ENCODE results near the gene RPP38. TPM values are rescaled to one million over a fixed set of nuclear protein-coding genes. Genes with fewer than 3 reads are reported as not detected.

The RPP38 gene
- total RNA-seq, 1 donor from 2014 or later, result 11.6 TPM

DNA sequence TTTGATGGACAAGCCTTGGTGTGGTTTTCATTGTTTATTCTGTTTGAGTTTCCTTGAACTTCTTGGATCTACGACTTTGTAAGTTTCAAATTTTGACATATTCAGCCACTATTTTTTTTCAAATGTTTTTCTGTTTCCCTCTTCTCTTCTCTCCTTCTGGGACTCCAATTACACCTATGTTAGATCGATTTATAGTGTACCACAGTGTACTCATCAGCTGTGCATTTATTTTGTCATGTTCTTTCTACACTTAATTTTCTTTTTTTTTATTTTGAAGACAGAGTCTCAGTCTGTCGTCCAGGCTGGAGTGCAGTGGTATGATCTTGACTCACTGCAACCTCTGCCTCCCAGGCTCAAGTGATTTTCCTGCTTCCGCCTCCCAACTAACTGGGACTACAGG lies 37.2 kb upstream of the RPP38 start:
- Mint-ChIP-seq H3K9me3 (ENCODE audit: unreplicated experiment) (peaks cover 3% of the 10 kb centered on the region), H3K27ac (ENCODE audit: unreplicated experiment) (no peak overlapping the region), H3K36me3 (ENCODE audit: unreplicated experiment) (peaks cover 6% of the 10 kb centered on the region), H3K27me3 (ENCODE audit: unreplicated experiment) (peaks cover 2% of the 10 kb centered on the region), H3K4me1 (ENCODE audit: low read depth, unreplicated experiment) (no peaks in the 10 kb centered on the region), H3K4me3 (ENCODE audit: unreplicated experiment) (no peak overlapping the region)
- no peak for DNase-seq
- TF ChIP-seq CTCF (IDR thresholded peaks at IDR 0.05; ENCODE audit: partially characterized antibody, unreplicated experiment), result no peak

- TF ChIP-seq CTCF (IDR thresholded peaks at IDR 0.05; ENCODE audit: partially characterized antibody, unreplicated experiment), result no peak
- no peak overlapping the region for H3K27ac Mint-ChIP-seq (ENCODE audit: unreplicated experiment)
- H3K9me3 Mint-ChIP-seq (ENCODE audit: unreplicated experiment), result peaks cover 3% of the 10 kb centered on the region
- no peak overlapping the region for H3K4me3 Mint-ChIP-seq (ENCODE audit: unreplicated experiment)
- DNase-seq, result no peak
- peaks cover 2% of the 10 kb centered on the region for H3K27me3 Mint-ChIP-seq (ENCODE audit: unreplicated experiment)
- H3K36me3 Mint-ChIP-seq (ENCODE audit: unreplicated experiment), result peaks cover 11% of the 10 kb centered on the region
- H3K4me1 Mint-ChIP-seq (ENCODE audit: low read depth, unreplicated experiment), result no peaks in the 10 kb centered on the region
These were observed 36.5 kb upstream of the RPP38 start for GRCh38 chr10:15060638-15061037.

- no peak overlapping the region for H3K27ac Mint-ChIP-seq (ENCODE audit: unreplicated experiment)
- no peaks in the 10 kb centered on the region for H3K4me1 Mint-ChIP-seq (ENCODE audit: low read depth, unreplicated experiment)
- no peak for TF ChIP-seq CTCF (IDR thresholded peaks at IDR 0.05; ENCODE audit: partially characterized antibody, unreplicated experiment)
- no peaks in the 10 kb centered on the region for H3K9me3 Mint-ChIP-seq (ENCODE audit: unreplicated experiment)
- DNase-seq, result no peak
- no peak overlapping the region for H3K4me3 Mint-ChIP-seq (ENCODE audit: unreplicated experiment)
- no peaks in the 10 kb centered on the region for H3K27me3 Mint-ChIP-seq (ENCODE audit: unreplicated experiment)
- H3K36me3 Mint-ChIP-seq (ENCODE audit: unreplicated experiment), result peaks cover 7% of the 10 kb centered on the region
These were observed 30.0 kb upstream of the RPP38 start for GRCh38 chr10:15067154-15067553.

GRCh38 chr10:15068802-15069201 lies 28.4 kb upstream of the RPP38 start:
- TF ChIP-seq CTCF (IDR thresholded peaks at IDR 0.05; ENCODE audit: partially characterized antibody, unreplicated experiment), result no peak
- Mint-ChIP-seq H3K4me1 (ENCODE audit: low read depth, unreplicated experiment) (no peaks in the 10 kb centered on the region), H3K27ac (ENCODE audit: unreplicated experiment) (no peak overlapping the region), H3K4me3 (ENCODE audit: unreplicated experiment) (no peak overlapping the region), H3K36me3 (ENCODE audit: unreplicated experiment) (peaks cover 9% of the 10 kb centered on the region), H3K27me3 (ENCODE audit: unreplicated experiment) (no peaks in the 10 kb centered on the region), H3K9me3 (ENCODE audit: unreplicated experiment) (no peaks in the 10 kb centered on the region)
- no peak for DNase-seq

- no peak for DNase-seq
- no peak for TF ChIP-seq CTCF (IDR thresholded peaks at IDR 0.05; ENCODE audit: partially characterized antibody, unreplicated experiment)
- no peak overlapping the region for H3K27ac Mint-ChIP-seq (ENCODE audit: unreplicated experiment)
- H3K4me3 Mint-ChIP-seq (ENCODE audit: unreplicated experiment), result no peak overlapping the region
- no peaks in the 10 kb centered on the region for H3K4me1 Mint-ChIP-seq (ENCODE audit: low read depth, unreplicated experiment)
- H3K27me3 Mint-ChIP-seq (ENCODE audit: unreplicated experiment), result no peaks in the 10 kb centered on the region
- H3K36me3 Mint-ChIP-seq (ENCODE audit: unreplicated experiment), result peaks cover 9% of the 10 kb centered on the region
- H3K9me3 Mint-ChIP-seq (ENCODE audit: unreplicated experiment), result no peaks in the 10 kb centered on the region
These were observed 27.9 kb upstream of the RPP38 start for GRCh38 chr10:15069230-15069629.

All from glutamatergic neuron (in vitro differentiated cells).